ENCODE measurements around the gene UTP3. TPM values are rescaled to one million over a fixed set of nuclear protein-coding genes. Genes with fewer than 3 reads are reported as not detected.

UTP3 gene
- total and polyA plus RNA-seq, 4 donors = 6.5 to 12.8 (median 10.9) TPM

DNA sequence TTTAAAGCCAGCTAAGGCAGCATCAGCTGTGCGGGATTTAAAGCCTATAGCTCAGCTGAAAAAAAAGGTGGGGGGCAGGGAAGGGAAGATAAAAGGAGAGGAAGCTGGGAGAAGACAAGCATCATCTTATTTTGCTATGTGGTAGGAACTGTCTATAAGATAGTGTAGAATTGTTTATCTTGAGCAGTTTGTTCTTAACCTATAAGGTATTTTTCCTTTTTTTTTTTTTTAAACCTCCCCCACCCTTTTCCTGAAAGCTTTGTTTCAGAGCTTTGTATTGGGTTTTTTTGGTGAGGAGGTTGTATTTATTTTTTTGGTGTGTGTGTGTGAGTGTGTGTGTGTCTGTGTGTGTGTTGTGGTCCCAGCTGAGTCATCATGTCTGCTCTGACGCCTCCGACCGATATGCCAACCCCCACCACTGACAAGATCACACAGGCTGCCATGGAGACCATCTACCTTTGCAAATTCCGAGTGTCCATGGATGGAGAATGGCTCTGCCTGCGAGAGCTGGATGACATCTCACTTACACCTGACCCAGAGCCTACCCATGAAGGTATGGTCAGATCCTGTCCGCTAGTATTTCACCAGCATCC lies 34.0 kb downstream of the UTP3 start:
- TF ChIP-seq, protein P1, sequence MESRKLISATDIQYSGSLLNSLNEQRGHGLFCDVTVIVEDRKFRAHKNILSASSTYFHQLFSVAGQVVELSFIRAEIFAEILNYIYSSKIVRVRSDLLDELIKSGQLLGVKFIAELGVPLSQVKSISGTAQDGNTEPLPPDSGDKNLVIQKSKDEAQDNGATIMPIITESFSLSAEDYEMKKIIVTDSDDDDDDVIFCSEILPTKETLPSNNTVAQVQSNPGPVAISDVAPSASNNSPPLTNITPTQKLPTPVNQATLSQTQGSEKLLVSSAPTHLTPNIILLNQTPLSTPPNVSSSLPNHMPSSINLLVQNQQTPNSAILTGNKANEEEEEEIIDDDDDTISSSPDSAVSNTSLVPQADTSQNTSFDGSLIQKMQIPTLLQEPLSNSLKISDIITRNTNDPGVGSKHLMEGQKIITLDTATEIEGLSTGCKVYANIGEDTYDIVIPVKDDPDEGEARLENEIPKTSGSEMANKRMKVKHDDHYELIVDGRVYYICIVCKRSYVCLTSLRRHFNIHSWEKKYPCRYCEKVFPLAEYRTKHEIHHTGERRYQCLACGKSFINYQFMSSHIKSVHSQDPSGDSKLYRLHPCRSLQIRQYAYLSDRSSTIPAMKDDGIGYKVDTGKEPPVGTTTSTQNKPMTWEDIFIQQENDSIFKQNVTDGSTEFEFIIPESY (IDR thresholded peaks at IDR 0.05) = no peak
- TF ChIP-seq EGR1 (IDR thresholded peaks at IDR 0.05; ENCODE audit: low read depth in 2 of 2) = no peak
- TF ChIP-seq GABPA (IDR thresholded peaks at IDR 0.05 in 1 of 2, conservative IDR thresholded peaks at IDR 0.05 in 1 of 2) = no peak
- TF ChIP-seq FOXA1 (IDR thresholded peaks at IDR 0.05) = no peak
- no peak for TF ChIP-seq TAF1 (conservative IDR thresholded peaks at IDR 0.05)
- no peak for TF ChIP-seq SP1 (IDR thresholded peaks at IDR 0.05)
- no peak for TF ChIP-seq YY1 (IDR thresholded peaks at IDR 0.05)
- no peak for TF ChIP-seq CTCF (IDR thresholded peaks at IDR 0.05; ENCODE audit: low read depth, low read length, missing input control)
- no peak for TF ChIP-seq RAD21 (IDR thresholded peaks at IDR 0.05)
- no peak for TF ChIP-seq JUND (IDR thresholded peaks at IDR 0.05)
- TF ChIP-seq, protein P2, sequence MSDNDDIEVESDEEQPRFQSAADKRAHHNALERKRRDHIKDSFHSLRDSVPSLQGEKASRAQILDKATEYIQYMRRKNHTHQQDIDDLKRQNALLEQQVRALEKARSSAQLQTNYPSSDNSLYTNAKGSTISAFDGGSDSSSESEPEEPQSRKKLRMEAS (IDR thresholded peaks at IDR 0.05) = no peak
- no peak for TF ChIP-seq FOXA2 (IDR thresholded peaks at IDR 0.05)
- TF ChIP-seq NR2F2 (IDR thresholded peaks at IDR 0.05) = no peak
- no peak for TF ChIP-seq ATF3 (IDR thresholded peaks at IDR 0.05)
- TF ChIP-seq HNF4G (IDR thresholded peaks at IDR 0.05) = no peak
- TF ChIP-seq RXRA (IDR thresholded peaks at IDR 0.05) = no peak
- TF ChIP-seq HNF4A (conservative IDR thresholded peaks at IDR 0.05) = no peak
- no peak for TF ChIP-seq REST (IDR thresholded peaks at IDR 0.05)
- Histone ChIP-seq H3K9ac (ENCODE audit: low read depth in 1 of 2, low read length in 2 of 2) (no peak overlapping the region), H3K27me3 (ENCODE audit: control insufficient read depth in 4 of 4, insufficient read depth in 4 of 4, low read length in 3 of 4) (no peaks in the 10 kb centered on the region), H3K36me3 (ENCODE audit: control insufficient read depth in 4 of 4, insufficient read depth in 3 of 4, low read depth in 1 of 4, low read length in 3 of 4) (no peaks in the 10 kb centered on the region), H3K27ac (ENCODE audit: low read depth in 1 of 2, low read length in 2 of 2) (no peak overlapping the region), H3K4me1 (ENCODE audit: control insufficient read depth in 4 of 4, insufficient read depth in 4 of 4, low read length in 3 of 4) (no peaks in the 10 kb centered on the region), H3K4me3 (ENCODE audit: low read depth in 1 of 3, low read length in 3 of 3) (no peak overlapping the region), H3K9me3 (ENCODE audit: control insufficient read depth in 4 of 4, low read length in 3 of 4) (no peaks in the 10 kb centered on the region)
- 83% methylated on average over 7 of the region's 7 CpGs for WGBS
- DNase-seq (ENCODE audit: low spot score) = no peak
